GM23248 (cell line): Measurements from ENCODE around the gene MRPL27. TPM values are rescaled to one million over a fixed set of nuclear protein-coding genes. Genes with fewer than 3 reads are reported as not detected.

Experiments
- DNase-seq: peaks from one replicate; pipeline ENCODE4 v3.0.0-alpha.2; 2015
- H2AFZ ChIP-seq: fragments of 200-600 bp; sonication (generic); 2 replicates; pipeline ENCODE4 v1.6.1; 2016; ENCODE audit warnings: antibody characterized with exemption
- H3F3A ChIP-seq: fragments of 200-600 bp; sonication (generic); 2 replicates; pipeline ENCODE4 v1.6.1; 2016; ENCODE audit warnings: mild to moderate bottlenecking, antibody characterized with exemption, mixed run types; ENCODE audit not compliant: insufficient read depth
- H3K27ac ChIP-seq: fragments of 200-600 bp; sonication (generic); 2 replicates; pipeline ENCODE4 v1.5.1; 2016; ENCODE audit warnings: mild to moderate bottlenecking
- H3K27me3 ChIP-seq: fragments of 200-600 bp; sonication (generic); replicated peaks from 2 replicates; pipeline ENCODE4 v1.6.1; 2016; ENCODE audit warnings: mild to moderate bottlenecking; ENCODE audit not compliant: insufficient read depth
- H3K36me3 ChIP-seq: fragments of 200-600 bp; sonication (generic); 2 replicates; pipeline ENCODE4 v1.6.1; 2016; ENCODE audit warnings: low read depth, mild to moderate bottlenecking
- H3K4me1 ChIP-seq: fragments of 200-600 bp; sonication (generic); 2 replicates; pipeline ENCODE4 v1.6.1; 2016; ENCODE audit warnings: mild to moderate bottlenecking; ENCODE audit not compliant: insufficient read depth
- H3K4me2 ChIP-seq: fragments of 200-600 bp; sonication (generic); one replicate; pipeline ENCODE4 v1.6.1; 2016; ENCODE audit warnings: mild to moderate bottlenecking; ENCODE audit not compliant: unreplicated experiment
- H3K4me3 ChIP-seq: fragments of 200-600 bp; sonication (generic); 2 replicates; pipeline ENCODE4 v1.5.1; 2016; ENCODE audit warnings: mild to moderate bottlenecking
- H3K79me2 ChIP-seq: fragments of 200-600 bp; sonication (generic); 2 replicates; pipeline ENCODE4 v1.6.1; 2016; ENCODE audit warnings: mild to moderate bottlenecking; ENCODE audit not compliant: insufficient read depth
- H3K9ac ChIP-seq: fragments of 200-600 bp; sonication (generic); 2 replicates; pipeline ENCODE4 v1.6.1; 2016; ENCODE audit warnings: mild to moderate bottlenecking
- H3K9me2 ChIP-seq: fragments of 200-600 bp; sonication (generic); 2 replicates; pipeline ENCODE4 v1.6.1; 2016; ENCODE audit warnings: mixed run types, mild to moderate bottlenecking, moderate library complexity; ENCODE audit not compliant: insufficient read depth
- H3K9me3 ChIP-seq: fragments of 200-600 bp; sonication (generic); one replicate; pipeline ENCODE4 v1.6.1; 2017; ENCODE audit warnings: low read depth
- H4K20me1 ChIP-seq: fragments of 200-600 bp; sonication (generic); 2 replicates; pipeline ENCODE4 v1.6.0; 2016; ENCODE audit not compliant: insufficient read depth
- EZH2 ChIP-seq: fragments of 200-600 bp; sonication (generic); IDR thresholded peaks from 2 replicates; pipeline ENCODE4 v1.6.1; 2018; ENCODE audit warnings: antibody characterized with exemption, mild to moderate bottlenecking; ENCODE audit not compliant: insufficient read depth, poor library complexity, severe bottlenecking
- EZH2phosphoT487 ChIP-seq: fragments of 200-600 bp; sonication (generic); IDR thresholded peaks from 2 replicates; pipeline ENCODE4 v1.6.1; 2018; ENCODE audit warnings: antibody characterized with exemption, moderate library complexity, mild to moderate bottlenecking, low read depth; ENCODE audit not compliant: insufficient read depth
- WGBS, 2 experiments: methylation state at CpG; one replicate each; pipeline ENCODE4 v1.1.6; 2015 to 2017; ENCODE audit warnings: low lambda C conversion rate in 2 of 2, low coverage in 1 of 2; ENCODE audit errors: missing lambda C conversion rate in 2 of 2; 5-methylcytosine and 5-hydroxymethylcytosine counted together
- in situ Hi-C: fragments of 300-500 bp; cut with MboI; formaldehyde crosslinking; loops from 2 replicates; pipeline ENCODE4 v1.15.0; 2020
- polyA plus RNA-seq: library from polyadenylated mRNA; unstranded; fragments of >200 nt; fragmentation: Nextera tagmentation; extraction: Ambion mirVana; gene quantifications from 2 replicates; pipeline ENCODE4 v1.2.1, GENCODE V29; 2016
- total RNA-seq: library from RNA; depleted of rRNA; stranded (reverse); fragments of >200 nt; shearing (Covaris generic); gene quantifications from 2 replicates; pipeline ENCODE4 v1.2.3, GENCODE V29; 2014

Gene MRPL27
- total and polyA plus RNA-seq, 2 experiments from 2014 or later = 49.3 to 120 TPM

DNA sequence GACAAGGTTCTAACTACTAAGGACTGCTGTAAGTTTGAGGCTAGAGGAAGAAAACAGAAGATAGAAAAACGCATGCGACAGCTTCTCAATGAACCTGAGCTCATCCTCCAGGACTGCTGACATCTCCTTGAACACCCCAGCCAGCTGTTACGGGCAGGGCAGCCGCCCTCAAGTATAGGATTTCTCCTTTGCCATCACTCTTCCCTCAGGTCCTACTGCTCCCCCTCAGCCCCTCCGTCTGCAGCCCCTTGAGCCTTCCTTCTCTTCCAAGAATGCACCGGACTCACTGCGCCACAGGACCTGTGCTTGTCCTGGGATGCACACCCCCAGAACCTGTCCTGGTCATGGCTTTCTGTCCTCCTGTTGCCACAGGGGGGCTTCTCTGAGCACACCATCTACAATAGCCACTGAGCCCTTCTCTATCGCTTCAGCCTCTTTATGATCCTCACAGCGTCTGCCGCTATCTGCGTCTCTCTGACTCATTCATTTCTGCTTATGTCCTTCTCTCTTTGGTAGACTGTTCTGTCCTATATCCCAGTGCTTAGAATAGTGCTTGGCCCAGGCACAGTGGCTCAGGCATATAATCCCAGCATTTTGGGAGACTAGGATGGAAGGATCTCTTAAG, 42.7 kb downstream of the MRPL27 start:
- Histone ChIP-seq H3K9ac (no peak overlapping the region), H3F3A (peaks cover 17% of the 10 kb centered on the region; the same call in 1 of the 2 replicates), H3K27ac (no peak overlapping the region), H4K20me1 (no peaks in the 10 kb centered on the region), H2AFZ (no peak overlapping the region), H3K4me1 (peaks cover 14% of the 10 kb centered on the region), H3K79me2 (no peaks in the 10 kb centered on the region), H3K4me3 (no peak overlapping the region), H3K27me3 (no peaks in the 10 kb centered on the region), H3K9me3 (no peaks in the 10 kb centered on the region), H3K4me2 (no peak overlapping the region), H3K9me2 (no peaks in the 10 kb centered on the region), H3K36me3 (no peaks in the 10 kb centered on the region)
- DNase-seq = no peak
- no peak for TF ChIP-seq EZH2
- no peak for TF ChIP-seq EZH2phosphoT487
- in situ Hi-C loops = no loop called here
- WGBS, 2 experiments = 89 to 91% methylated on average over 11 of the region's 11 CpGs

DNA sequence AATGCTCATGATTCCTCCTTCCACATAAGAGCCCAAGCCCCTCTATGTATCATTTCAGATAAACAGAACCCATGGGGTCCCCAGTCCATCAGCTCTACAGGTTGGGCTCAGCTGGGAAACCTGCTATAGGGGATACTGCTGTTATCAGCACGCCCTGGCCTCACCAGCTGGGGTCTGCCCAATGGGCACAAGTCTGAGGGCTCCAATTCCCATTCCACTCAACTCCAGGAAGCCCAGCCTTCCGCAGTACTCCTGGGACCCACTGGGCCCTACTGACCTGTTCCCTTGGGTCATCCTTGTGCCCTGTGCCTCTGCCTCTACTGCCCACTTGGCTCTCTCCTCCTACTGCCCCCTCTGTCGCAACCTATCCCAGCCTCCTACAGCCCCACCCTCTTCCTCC, 43.3 kb downstream of the MRPL27 start:
- 97 to 98% methylated on average over 3 of the region's 3 CpGs for WGBS, 2 experiments
- Histone ChIP-seq H3K79me2 (no peaks in the 10 kb centered on the region), H4K20me1 (no peaks in the 10 kb centered on the region), H3K9ac (no peak overlapping the region), H2AFZ (no peak overlapping the region), H3K4me1 (peaks cover 14% of the 10 kb centered on the region), H3K9me3 (no peaks in the 10 kb centered on the region), H3K27ac (no peak overlapping the region), H3F3A (peaks cover 17% of the 10 kb centered on the region; the same call in 1 of the 2 replicates), H3K9me2 (no peaks in the 10 kb centered on the region), H3K36me3 (no peaks in the 10 kb centered on the region), H3K4me3 (no peak overlapping the region), H3K4me2 (no peak overlapping the region), H3K27me3 (no peaks in the 10 kb centered on the region)
- no peak for TF ChIP-seq EZH2
- no peak for TF ChIP-seq EZH2phosphoT487
- DNase-seq = no peak
- in situ Hi-C loops = no loop called here

DNA sequence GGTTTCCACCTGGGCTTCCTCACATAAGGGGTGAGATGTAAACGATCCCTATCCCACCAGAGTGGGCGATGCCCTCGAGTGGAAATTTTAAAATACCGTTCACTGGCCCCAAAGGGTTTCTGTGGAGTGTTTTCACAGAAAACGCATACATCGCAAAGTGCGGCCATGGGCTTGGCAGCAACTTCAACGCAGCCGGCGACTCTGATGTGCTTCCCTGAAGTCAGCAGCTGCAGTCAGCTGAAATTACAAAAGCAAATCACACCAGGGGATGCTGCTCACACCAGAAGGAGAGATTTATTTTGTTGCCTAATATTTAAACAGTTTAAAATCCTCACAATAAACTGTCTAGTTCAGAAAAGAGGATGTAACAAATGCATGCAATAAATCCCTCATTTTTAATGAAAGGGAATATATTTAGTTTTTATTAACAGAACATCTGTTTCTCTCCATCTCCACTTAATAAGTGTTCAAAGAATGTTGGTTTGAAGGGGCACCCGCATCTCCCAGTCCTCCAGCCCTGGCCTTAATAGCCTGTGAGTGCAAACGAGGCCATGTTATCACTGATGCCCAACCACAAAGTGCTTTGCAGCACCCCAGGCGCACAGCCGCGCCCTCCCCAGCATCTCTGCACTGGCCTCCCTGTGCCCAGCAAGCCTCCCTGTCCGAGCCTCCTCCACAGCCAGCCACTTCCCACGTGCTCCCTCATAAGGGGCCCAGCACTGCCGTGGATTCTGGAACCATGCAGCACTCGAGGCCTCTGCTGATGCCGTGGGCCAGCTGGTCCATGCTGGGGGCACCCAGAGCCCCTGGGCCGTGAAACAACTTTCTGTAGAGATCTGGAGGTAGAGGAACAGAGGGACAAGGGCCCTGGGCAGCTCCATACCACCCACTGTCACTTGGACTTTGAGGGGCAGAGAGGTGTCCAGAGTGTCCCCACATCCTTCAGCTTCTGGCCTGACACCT, 44.3 kb downstream of the MRPL27 start:
- 56 to 59% methylated on average over 21 of the region's 21 CpGs for WGBS, 2 experiments

DNA sequence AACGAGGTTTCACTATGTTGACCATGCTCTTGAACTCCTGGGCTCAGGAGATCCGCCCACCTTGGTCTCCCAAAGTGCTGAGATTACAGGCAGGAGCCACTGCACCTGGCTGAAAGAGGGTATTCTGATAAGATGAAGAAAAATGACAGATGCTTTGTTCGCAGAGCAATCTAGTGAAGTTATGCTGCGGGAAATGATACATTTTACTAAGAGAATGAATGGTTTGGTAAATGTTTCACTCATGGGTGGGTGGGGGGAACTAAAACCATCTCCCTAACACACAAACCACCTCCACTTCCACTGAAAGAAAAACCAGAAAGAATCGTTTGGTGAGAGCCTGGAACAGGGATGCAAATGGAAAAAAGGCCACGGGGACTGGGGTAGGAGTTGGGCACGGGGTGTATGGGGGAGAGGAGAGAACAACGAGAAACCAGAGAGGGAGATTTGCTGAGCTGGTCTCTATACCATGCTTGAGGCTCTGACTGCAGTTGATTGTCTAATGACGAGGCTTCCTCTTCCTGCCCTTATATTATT, 46.1 kb downstream of the MRPL27 start:
- no peaks in the 10 kb centered on the region for H4K20me1 ChIP-seq
- TF ChIP-seq EZH2 = no peak
- no peak for TF ChIP-seq EZH2phosphoT487
- H2AFZ ChIP-seq = no peak overlapping the region
- no peaks in the 10 kb centered on the region for H3K79me2 ChIP-seq
- peaks cover 8% of the 10 kb centered on the region; the same call in 1 of the 2 replicates for H3F3A ChIP-seq
- peaks cover 8% of the 10 kb centered on the region for H3K4me1 ChIP-seq
- H3K9me3 ChIP-seq = no peaks in the 10 kb centered on the region
- H3K27me3 ChIP-seq = no peaks in the 10 kb centered on the region
- 74 to 80% methylated on average over 9 of the region's 9 CpGs for WGBS, 2 experiments
- no peaks in the 10 kb centered on the region for H3K9me2 ChIP-seq
- H3K4me3 ChIP-seq = no peak overlapping the region
- H3K4me2 ChIP-seq = no peak overlapping the region
- in situ Hi-C loops = no loop called here
- no peak for DNase-seq
- no peak overlapping the region for H3K27ac ChIP-seq
- H3K9ac ChIP-seq = no peak overlapping the region
- H3K36me3 ChIP-seq = no peaks in the 10 kb centered on the region

More for the DNA sequence above, 44.3 kb downstream of the MRPL27 start:
- in situ Hi-C loops = no loop called here
- no peak for DNase-seq
- Histone ChIP-seq H3K9me3 (no peaks in the 10 kb centered on the region), H3F3A (peaks cover 17% of the 10 kb centered on the region; the same call in 1 of the 2 replicates), H3K4me3 (no peak overlapping the region), H3K4me2 (no peak overlapping the region), H3K27me3 (no peaks in the 10 kb centered on the region), H3K36me3 (no peaks in the 10 kb centered on the region), H3K4me1 (peaks cover 14% of the 10 kb centered on the region), H3K9me2 (no peaks in the 10 kb centered on the region), H3K9ac (no peak overlapping the region), H3K79me2 (no peaks in the 10 kb centered on the region), H4K20me1 (no peaks in the 10 kb centered on the region), H2AFZ (no peak overlapping the region), H3K27ac (no peak overlapping the region)
- TF ChIP-seq EZH2phosphoT487 = no peak
- TF ChIP-seq EZH2 = no peak
